Measurements from ENCODE around the gene TP63.

The TP63 gene

GRCh38 chr3:189800436-189800835 is 169.2 kb downstream of the TP63 start:
- Histone ChIP-seq H3K4me1 (ENCODE audit: control insufficient read depth, insufficient read depth, low read length, poor library complexity, severe bottlenecking) (no peaks in the 10 kb centered on the region), H3K27me3 (replicated peaks; ENCODE audit: control insufficient read depth, insufficient read depth, low read length, poor library complexity, severe bottlenecking) (no peaks in the 10 kb centered on the region), H3K27ac (ENCODE audit: insufficient read depth, low read length, poor library complexity, severe bottlenecking) (no peak overlapping the region), H3K36me3 (ENCODE audit: control insufficient read depth, insufficient read depth, low read length) (no peaks in the 10 kb centered on the region), H3K9me3 (ENCODE audit: control insufficient read depth, low read length) (no peaks in the 10 kb centered on the region), H3K4me3 (ENCODE audit: insufficient read depth, low read depth, low read length, poor library complexity, severe bottlenecking) (no peak overlapping the region)
- DNase-seq: no peak

GRCh38 chr3:189803254-189803653 is 172.1 kb downstream of the TP63 start:
- Histone ChIP-seq H3K36me3 (ENCODE audit: control insufficient read depth, insufficient read depth, low read length) (no peaks in the 10 kb centered on the region), H3K9me3 (ENCODE audit: control insufficient read depth, low read length) (no peaks in the 10 kb centered on the region), H3K27me3 (replicated peaks; ENCODE audit: control insufficient read depth, insufficient read depth, low read length, poor library complexity, severe bottlenecking) (no peaks in the 10 kb centered on the region), H3K4me3 (ENCODE audit: insufficient read depth, low read depth, low read length, poor library complexity, severe bottlenecking) (no peak overlapping the region), H3K27ac (ENCODE audit: insufficient read depth, low read length, poor library complexity, severe bottlenecking) (no peak overlapping the region), H3K4me1 (ENCODE audit: control insufficient read depth, insufficient read depth, low read length, poor library complexity, severe bottlenecking) (no peaks in the 10 kb centered on the region)
- DNase-seq: no peak

GRCh38 chr3:189805375-189806067 is 174.3 kb downstream of the TP63 start:
- no peak overlapping the region for H3K4me3 ChIP-seq (ENCODE audit: insufficient read depth, low read depth, low read length, poor library complexity, severe bottlenecking)
- no peaks in the 10 kb centered on the region for H3K27me3 ChIP-seq (replicated peaks; ENCODE audit: control insufficient read depth, insufficient read depth, low read length, poor library complexity, severe bottlenecking)
- no peaks in the 10 kb centered on the region for H3K4me1 ChIP-seq (ENCODE audit: control insufficient read depth, insufficient read depth, low read length, poor library complexity, severe bottlenecking)
- H3K9me3 ChIP-seq (ENCODE audit: control insufficient read depth, low read length): no peaks in the 10 kb centered on the region
- no peak overlapping the region for H3K27ac ChIP-seq (ENCODE audit: insufficient read depth, low read length, poor library complexity, severe bottlenecking)
- H3K36me3 ChIP-seq (ENCODE audit: control insufficient read depth, insufficient read depth, low read length): no peaks in the 10 kb centered on the region
- no peak for DNase-seq

DNA sequence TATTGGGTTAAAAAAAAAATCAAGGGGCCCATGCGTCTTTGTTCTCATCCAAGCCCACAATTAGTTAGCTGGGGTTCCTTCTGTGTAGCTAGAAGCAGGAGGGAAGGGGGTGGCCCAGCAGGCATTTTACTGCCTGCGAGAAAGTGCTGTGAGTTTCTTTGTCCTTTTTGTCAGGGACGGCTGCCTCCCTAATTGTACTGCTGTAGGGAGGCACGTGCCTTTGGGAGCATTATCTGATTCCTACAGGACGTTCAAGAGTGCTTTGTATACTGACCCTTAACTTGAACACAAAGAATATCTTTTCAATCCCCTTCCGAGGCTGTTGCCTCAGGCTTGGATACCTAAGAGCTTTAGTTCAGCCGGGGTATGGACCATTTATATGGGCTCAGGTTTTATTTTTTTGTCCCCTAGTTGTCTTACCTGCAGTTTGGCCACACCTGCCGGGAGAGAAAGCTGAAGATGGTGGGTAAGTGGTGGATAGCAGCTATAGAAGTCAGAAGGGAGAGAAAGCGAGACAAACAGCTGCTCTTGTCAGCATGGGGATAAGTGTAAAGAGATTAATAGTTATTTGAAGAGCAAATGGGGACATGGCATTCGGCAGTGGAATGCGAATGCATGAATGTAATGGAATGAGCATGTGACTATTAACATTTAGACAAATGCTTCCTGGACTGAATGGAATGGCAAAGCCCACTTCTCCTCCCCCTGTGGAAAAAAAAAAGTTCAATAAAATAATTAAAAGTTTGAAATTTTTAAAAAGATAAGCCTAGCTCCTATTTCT is 175.2 kb downstream of the TP63 start:
- no peak for DNase-seq
- H3K36me3 ChIP-seq (ENCODE audit: control insufficient read depth, insufficient read depth, low read length): no peaks in the 10 kb centered on the region
- H3K4me1 ChIP-seq (ENCODE audit: control insufficient read depth, insufficient read depth, low read length, poor library complexity, severe bottlenecking): no peaks in the 10 kb centered on the region
- no peak overlapping the region for H3K27ac ChIP-seq (ENCODE audit: insufficient read depth, low read length, poor library complexity, severe bottlenecking)
- no peaks in the 10 kb centered on the region for H3K9me3 ChIP-seq (ENCODE audit: control insufficient read depth, low read length)
- H3K4me3 ChIP-seq (ENCODE audit: insufficient read depth, low read depth, low read length, poor library complexity, severe bottlenecking): no peak overlapping the region
- H3K27me3 ChIP-seq (replicated peaks; ENCODE audit: control insufficient read depth, insufficient read depth, low read length, poor library complexity, severe bottlenecking): no peaks in the 10 kb centered on the region

DNA sequence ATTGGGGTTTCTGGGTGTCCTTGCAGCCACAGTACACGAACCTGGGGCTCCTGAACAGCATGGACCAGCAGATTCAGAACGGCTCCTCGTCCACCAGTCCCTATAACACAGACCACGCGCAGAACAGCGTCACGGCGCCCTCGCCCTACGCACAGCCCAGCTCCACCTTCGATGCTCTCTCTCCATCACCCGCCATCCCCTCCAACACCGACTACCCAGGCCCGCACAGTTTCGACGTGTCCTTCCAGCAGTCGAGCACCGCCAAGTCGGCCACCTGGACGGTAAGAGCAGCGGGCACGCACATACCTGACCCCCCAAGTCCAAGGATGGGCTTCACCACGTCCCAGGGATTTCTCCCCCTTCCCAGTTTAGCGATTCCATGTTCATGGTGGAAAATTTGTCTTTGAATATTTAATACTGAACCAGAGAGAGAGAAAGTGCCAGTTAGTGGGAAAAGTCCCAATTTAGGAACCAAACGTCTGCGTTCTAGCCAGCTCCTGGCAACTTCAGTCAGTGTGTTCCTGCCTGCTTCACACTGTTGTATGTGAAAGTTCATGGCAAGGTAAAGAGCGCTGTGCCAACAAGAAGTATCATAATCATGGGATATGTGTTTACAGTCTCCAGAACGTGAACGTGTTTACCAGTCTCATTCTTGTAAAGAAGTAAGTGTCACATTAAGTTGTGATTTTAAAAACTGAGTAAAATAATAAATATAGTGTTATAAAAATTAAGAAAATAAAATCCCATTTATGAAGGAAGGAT is 177.2 kb downstream of the TP63 start:
- no peaks in the 10 kb centered on the region for H3K36me3 ChIP-seq (ENCODE audit: control insufficient read depth, insufficient read depth, low read length)
- H3K4me3 ChIP-seq (ENCODE audit: insufficient read depth, low read depth, low read length, poor library complexity, severe bottlenecking): no peak overlapping the region
- no peaks in the 10 kb centered on the region for H3K27me3 ChIP-seq (replicated peaks; ENCODE audit: control insufficient read depth, insufficient read depth, low read length, poor library complexity, severe bottlenecking)
- no peak for DNase-seq
- H3K4me1 ChIP-seq (ENCODE audit: control insufficient read depth, insufficient read depth, low read length, poor library complexity, severe bottlenecking): no peaks in the 10 kb centered on the region
- no peaks in the 10 kb centered on the region for H3K9me3 ChIP-seq (ENCODE audit: control insufficient read depth, low read length)
- no peak overlapping the region for H3K27ac ChIP-seq (ENCODE audit: insufficient read depth, low read length, poor library complexity, severe bottlenecking)

DNA sequence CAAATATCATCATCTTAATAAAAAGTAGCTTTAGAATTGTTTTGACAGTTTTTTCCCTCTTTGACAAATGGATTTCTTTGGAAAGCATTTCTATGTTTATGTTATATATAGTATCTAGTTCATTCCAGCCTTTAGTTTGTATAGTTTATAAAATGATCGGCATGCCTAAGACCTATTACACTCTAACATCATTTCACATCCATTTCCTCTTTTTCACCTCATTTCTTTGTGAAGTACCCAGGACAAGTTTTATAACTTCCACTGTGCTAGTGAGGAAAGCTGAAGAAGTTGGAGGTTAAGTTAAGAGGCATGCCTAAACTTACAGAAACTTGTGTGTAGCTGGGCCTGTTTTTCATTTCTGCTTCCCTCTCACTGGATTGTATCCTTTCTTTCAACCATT is 178.4 kb downstream of the TP63 start:
- no peak overlapping the region for H3K27ac ChIP-seq (ENCODE audit: insufficient read depth, low read length, poor library complexity, severe bottlenecking)
- H3K4me1 ChIP-seq (ENCODE audit: control insufficient read depth, insufficient read depth, low read length, poor library complexity, severe bottlenecking): no peaks in the 10 kb centered on the region
- no peak overlapping the region for H3K4me3 ChIP-seq (ENCODE audit: insufficient read depth, low read depth, low read length, poor library complexity, severe bottlenecking)
- H3K36me3 ChIP-seq (ENCODE audit: control insufficient read depth, insufficient read depth, low read length): no peaks in the 10 kb centered on the region
- no peaks in the 10 kb centered on the region for H3K9me3 ChIP-seq (ENCODE audit: control insufficient read depth, low read length)
- no peak for DNase-seq
- H3K27me3 ChIP-seq (replicated peaks; ENCODE audit: control insufficient read depth, insufficient read depth, low read length, poor library complexity, severe bottlenecking): no peaks in the 10 kb centered on the region

GRCh38 chr3:189812806-189813465 is 181.7 kb downstream of the TP63 start:
- Histone ChIP-seq H3K27ac (ENCODE audit: insufficient read depth, low read length, poor library complexity, severe bottlenecking) (no peak overlapping the region), H3K36me3 (ENCODE audit: control insufficient read depth, insufficient read depth, low read length) (no peaks in the 10 kb centered on the region), H3K4me3 (ENCODE audit: insufficient read depth, low read depth, low read length, poor library complexity, severe bottlenecking) (no peak overlapping the region)

DNA sequence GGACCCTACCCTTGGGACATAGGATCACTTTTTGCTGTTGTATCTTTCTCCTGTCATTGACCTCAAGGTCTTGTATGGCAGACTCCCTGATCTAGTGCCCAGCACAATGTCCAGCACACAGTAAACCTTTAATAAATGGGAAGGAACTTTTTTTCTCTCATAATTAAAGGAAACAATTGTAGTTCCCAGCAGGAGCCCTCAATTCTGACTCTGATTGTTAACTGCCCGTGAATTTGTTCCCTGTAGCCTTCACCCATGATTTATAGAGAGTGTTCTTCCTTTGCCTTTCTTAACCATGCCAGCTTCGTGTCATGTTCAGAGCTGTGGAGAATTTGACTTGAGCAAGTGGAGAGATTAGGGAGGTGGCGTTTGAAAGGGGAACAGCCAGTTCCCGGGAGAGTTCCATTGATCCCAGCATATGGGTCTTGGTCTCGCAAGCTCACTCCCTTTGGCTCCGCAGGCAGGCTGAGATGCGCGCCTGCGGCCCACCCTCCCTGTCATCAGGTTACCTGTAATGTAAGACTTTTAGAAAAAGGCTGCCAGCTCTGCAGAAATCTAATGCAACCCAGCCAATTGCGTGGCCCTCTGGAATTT is 182.6 kb downstream of the TP63 start:
- Histone ChIP-seq H3K27ac (ENCODE audit: insufficient read depth, low read length, poor library complexity, severe bottlenecking) (no peak overlapping the region), H3K9me3 (ENCODE audit: control insufficient read depth, low read length) (no peaks in the 10 kb centered on the region), H3K36me3 (ENCODE audit: control insufficient read depth, insufficient read depth, low read length) (no peaks in the 10 kb centered on the region), H3K4me3 (ENCODE audit: insufficient read depth, low read depth, low read length, poor library complexity, severe bottlenecking) (no peak overlapping the region), H3K4me1 (ENCODE audit: control insufficient read depth, insufficient read depth, low read length, poor library complexity, severe bottlenecking) (no peaks in the 10 kb centered on the region), H3K27me3 (replicated peaks; ENCODE audit: control insufficient read depth, insufficient read depth, low read length, poor library complexity, severe bottlenecking) (no peaks in the 10 kb centered on the region)
- no peak for DNase-seq

More at GRCh38 chr3:189812806-189813465, 181.7 kb downstream of the TP63 start:
- H3K9me3 ChIP-seq (ENCODE audit: control insufficient read depth, low read length): no peaks in the 10 kb centered on the region
- H3K27me3 ChIP-seq (replicated peaks; ENCODE audit: control insufficient read depth, insufficient read depth, low read length, poor library complexity, severe bottlenecking): no peaks in the 10 kb centered on the region
- no peaks in the 10 kb centered on the region for H3K4me1 ChIP-seq (ENCODE audit: control insufficient read depth, insufficient read depth, low read length, poor library complexity, severe bottlenecking)
- no peak for DNase-seq

DNA sequence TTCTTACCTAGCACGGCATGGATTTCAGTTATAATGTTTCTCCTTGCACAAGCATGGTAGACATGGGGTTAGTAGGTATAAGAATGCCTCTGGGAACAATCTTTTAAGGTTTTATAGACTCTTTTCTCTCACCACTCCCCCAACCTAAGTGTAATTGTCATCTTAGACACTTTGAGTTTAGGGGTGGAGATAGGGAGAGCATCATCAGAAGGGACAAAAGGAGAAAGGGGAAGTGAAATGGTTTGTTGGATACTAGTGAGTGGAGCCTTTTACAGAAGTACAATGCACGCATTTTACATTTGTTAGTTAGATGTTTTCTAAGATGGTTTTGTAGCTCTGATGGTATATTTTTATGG is 189.2 kb downstream of the TP63 start:
- no peak for DNase-seq
- Histone ChIP-seq H3K4me1 (ENCODE audit: control insufficient read depth, insufficient read depth, low read length, poor library complexity, severe bottlenecking) (no peaks in the 10 kb centered on the region), H3K9me3 (ENCODE audit: control insufficient read depth, low read length) (no peaks in the 10 kb centered on the region), H3K36me3 (ENCODE audit: control insufficient read depth, insufficient read depth, low read length) (no peaks in the 10 kb centered on the region), H3K4me3 (ENCODE audit: insufficient read depth, low read depth, low read length, poor library complexity, severe bottlenecking) (no peak overlapping the region), H3K27ac (ENCODE audit: insufficient read depth, low read length, poor library complexity, severe bottlenecking) (no peak overlapping the region), H3K27me3 (replicated peaks; ENCODE audit: control insufficient read depth, insufficient read depth, low read length, poor library complexity, severe bottlenecking) (no peaks in the 10 kb centered on the region)
